GM19238 (cell line): ENCODE results near the gene STARD13.

Experiments used
- DNase-seq: peaks from one replicate; pipeline ENCODE4 v3.0.0; 2011; ENCODE audit warnings: low spot score; ENCODE audit not compliant: insufficient read length

Gene STARD13

DNA sequence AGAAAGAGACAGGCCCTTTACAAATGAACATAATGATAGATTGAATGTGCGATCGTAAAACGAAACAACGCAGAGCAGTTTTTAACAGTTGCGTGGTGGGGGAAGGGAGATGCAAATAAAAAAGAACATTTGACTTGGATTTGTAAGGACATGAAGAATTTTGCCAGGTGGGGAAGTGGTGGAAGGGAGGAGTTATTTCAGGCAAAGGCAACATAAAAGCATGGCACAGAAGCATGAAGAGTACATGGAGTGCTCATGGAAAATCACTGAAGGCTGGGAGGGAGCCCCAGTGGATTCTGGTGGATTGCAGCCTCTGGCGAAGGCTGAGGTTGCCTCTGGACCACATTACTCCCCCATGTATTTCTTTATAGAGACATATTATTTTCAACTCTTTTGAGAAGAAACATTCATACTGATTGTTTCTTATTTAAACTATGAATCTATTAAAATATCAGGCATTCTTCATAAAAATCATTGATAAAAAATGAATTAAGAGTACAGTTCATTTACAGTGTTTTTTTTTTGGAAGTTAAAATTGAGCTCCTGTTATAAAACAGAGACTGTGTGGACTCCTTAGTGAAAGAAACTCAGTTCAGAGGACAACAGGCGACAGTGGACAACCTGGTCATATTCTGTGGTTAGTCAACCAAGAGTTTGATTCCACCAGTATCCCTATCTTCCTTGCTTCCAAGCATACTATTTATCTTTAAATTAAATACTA lies 57.5 kb downstream of the STARD13 start:
- DNase-seq, result no peak

- no peak for DNase-seq
Observed at GRCh38 chr13:33224686-33225085, 60.9 kb downstream of the STARD13 start.

DNA sequence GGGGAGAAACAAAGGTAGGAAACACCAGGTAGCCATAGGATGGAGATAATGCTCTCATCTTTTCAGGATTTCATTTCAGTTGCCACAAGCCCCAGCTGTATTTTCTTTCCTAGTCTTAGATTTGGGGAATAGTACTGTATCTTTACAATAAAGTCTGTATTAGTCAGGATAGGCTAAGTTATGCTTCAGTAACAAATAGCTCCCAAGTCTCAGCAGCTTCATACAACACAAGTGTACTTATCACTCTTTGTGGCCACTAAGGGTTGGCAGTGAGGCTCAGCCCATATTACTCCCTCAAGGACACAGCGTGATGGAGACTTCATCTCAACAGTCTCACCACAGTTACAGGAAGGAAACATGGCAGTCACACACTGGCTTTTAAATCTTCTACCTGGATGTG lies 61.4 kb downstream of the STARD13 start:
- no peak for DNase-seq

- DNase-seq, result no peak
Observed at GRCh38 chr13:33219926-33220325, 65.6 kb downstream of the STARD13 start.

DNA sequence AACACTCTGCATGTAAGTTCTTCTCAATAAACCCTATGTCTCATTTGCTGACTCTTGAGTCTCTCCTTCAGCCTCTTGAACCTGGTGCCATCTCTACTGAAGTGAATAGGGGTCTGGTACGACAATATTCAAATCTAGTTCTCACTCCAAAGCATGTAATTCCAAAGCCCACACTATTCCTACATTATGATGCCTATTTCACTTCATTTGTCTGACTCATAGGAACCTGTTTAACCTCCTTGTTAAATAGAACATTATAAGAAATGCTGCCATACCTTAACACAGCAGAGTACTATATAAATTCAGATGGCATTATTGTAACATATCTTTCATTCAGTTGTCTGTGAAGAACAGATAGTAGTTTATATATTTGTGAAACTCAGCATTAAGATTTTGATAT lies 67.1 kb downstream of the STARD13 start:
- DNase-seq, result no peak

DNA sequence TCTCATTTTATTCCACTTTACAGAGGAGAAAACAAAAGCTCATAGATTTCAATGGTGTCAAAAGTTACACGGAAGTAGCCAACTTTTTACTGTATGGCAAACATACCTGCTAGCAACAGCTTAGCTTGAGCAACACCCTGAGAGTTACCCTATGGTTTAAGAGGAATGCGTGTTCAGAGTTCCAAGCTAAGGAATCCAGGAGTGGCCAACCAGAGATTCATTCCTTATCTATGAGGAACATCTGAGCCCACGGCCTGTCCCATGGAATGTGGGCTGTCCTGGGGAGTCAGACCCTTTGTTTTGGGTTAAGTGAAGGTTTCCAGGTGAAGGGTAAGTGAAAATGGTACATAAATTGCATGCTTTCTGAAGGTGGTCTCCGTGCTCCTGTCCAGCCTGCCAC lies 67.5 kb downstream of the STARD13 start:
- DNase-seq, result no peak

DNA sequence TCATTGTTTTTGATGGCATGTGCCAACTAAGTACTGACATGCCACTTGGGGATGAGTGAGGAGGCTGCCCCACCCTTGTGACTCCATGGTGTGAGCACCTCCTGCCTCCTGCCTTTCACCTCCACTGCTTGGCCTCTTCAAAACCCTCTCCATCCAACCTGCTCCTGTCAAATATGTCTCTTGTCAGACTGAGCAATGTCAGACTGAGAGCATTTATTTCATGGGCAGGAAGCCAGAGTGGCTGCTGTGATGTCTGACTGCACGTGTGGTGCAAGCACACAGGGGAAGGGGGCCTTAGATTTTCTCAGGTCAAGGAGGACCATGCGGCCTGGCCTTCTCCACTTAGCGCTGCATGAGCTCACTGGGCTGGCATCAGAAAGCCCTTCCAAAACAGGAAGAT lies 68.3 kb downstream of the STARD13 start:
- no peak for DNase-seq

- no peak for DNase-seq
Observed at GRCh38 chr13:33213797-33214196, 71.8 kb downstream of the STARD13 start.

DNA sequence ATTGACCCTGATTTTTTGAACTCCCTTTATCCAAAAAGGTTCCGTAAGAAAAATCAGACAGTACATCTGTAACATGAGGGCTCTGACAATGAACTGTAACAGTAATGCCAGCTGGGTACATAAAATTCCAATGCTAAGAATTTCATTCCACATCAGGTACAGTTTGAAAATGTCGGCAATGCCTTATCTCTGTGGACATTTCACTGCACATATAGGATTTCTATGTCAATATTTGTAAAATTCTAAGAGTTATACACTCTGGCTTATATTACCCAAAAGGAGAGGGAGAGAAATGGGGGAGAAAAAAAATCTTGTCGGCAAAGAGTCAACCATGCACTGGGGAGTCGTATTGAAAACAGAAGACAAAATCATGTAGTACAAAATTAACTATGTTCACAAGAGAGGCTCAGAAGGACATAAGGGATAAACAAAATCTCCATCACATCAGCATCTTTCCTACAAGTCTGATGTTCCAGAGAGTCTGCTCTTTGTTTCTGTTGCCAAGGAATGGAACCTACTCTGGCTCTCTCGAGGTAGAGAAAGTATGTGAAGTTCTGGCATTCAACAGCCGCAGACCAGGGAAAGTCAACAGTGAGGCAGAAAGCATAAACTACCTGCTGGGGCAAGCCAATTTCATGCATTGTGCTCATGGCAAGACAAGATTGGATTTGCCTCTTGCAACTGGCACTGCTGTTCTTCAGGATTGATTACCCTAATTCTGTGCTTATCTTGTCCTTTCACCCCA lies 72.4 kb downstream of the STARD13 start:
- no peak for DNase-seq

DNA sequence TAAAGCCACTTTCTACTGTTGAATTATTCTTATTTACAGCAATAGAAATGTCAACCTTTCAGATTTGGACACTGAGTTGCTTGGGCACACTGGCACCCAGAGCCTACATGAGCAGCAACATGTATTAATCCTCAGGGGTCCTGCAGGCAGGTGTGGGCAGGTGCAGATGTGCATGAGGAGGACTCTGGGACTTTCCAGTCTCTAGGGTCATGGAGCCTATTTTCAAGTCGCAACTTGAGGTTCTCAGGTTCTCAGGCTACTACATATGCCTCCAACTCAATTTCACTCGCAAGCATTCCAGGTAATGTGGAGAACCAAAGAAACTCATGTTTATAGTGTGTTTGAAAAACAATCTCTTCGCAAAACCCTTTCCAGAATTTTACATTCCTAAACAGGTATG lies 73.2 kb downstream of the STARD13 start:
- DNase-seq, result no peak

- DNase-seq, result no peak
Observed at GRCh38 chr13:33210090-33210489, 75.5 kb downstream of the STARD13 start.

DNA sequence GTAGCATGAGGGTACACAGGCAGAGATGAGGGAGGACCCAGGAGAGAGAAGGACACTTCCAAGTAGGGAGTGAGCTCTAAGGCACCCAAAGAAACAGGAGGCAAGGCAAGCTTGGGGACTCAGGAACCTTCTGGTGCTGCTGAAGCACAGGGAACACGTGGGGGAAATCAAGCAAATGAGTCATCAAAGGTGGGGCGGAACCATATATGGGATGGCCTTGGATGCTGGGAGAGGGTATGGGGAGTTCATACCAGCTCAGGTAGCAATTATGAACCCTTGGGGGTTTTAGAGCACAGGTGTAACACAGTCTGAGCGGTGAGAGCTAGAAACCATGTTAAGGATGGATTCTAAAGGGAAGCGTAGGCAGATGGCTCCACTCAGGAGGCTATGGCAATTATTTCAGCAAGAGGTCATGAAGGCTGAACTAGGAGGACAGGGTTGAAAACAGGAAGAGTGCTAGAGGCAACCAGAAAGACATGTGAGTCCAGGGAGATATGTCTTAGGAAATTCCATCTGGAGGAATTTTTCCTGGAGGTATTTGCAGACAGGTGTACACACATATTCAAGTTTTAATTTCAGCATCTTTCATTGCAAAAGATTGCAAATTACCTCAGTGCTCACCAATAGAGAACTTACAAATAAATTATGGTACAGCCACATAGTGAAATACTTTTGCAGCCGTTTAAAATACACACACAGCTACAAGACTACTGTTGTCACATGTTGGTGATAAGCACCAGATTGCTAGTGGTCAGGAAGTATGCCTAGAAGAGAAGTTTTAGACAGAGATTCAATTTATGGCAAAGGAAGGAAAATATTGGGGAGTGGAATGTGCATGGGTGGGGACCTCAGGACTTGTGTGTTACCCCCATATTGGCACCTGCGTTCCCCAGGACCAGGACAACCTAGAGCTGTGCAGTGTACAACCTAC lies 77.0 kb downstream of the STARD13 start:
- DNase-seq, result no peak

- DNase-seq, result no peak
Observed at GRCh38 chr13:33207615-33207961, 78.0 kb downstream of the STARD13 start.

GRCh38 chr13:33206945-33207614 lies 78.5 kb downstream of the STARD13 start:
- DNase-seq, result no peak

DNA sequence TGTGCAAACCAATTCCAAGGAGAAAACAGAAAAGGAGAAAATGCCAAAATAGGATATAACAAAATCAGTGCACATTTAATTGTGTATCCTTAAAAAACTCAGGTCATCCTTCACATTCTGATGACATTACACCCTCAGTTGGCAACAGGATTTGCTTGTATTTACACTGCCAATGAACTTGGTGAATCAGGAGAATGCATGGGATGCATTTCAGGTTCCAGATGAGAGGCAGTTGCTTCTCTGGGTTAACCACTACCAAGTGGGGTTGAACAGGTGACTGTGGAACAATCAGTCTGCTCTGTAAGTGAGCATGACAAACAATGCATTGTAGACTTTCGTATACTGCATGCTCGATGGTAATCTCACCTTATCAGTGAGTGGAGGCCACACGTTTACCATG lies 79.1 kb downstream of the STARD13 start:
- no peak for DNase-seq

DNA sequence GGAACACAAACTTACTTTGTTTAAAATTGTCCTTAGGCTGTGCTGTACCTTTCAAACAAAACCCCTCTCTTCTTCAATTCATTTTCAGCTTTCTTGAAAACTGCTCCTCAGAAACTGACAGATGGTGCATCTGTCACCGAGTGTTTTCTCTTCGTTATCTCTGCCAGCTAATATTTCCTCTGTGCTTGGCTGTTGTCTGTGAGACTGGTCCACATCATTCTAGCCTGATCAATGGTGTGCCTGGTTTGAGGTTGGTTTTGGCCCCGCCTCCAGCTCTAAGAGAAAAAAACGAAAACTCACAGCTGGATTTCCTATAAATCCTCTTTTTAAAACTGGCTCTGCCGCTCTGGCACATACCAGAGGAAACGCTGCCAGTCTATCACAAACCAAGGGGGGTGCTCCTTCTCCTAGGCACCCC lies 79.7 kb downstream of the STARD13 start:
- no peak for DNase-seq

DNA sequence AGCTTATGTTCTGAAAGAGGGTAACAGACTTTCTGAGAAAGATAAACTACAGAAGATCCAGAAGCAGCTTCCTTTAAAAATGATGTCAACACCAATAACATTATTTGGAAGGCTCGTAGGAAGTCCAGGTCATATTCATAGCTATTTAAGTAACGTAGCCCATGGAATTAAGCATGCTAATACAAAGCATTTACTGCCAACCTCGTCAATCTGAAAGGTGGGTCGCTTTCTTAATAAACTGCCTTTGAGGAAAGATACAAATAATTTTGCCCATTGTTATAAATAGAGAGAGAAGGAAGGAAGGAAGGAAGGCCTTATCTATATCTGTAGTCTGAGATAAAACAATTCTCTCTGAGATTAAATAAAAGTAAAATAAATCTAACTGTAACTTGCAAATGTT lies 80.3 kb downstream of the STARD13 start:
- no peak for DNase-seq

DNA sequence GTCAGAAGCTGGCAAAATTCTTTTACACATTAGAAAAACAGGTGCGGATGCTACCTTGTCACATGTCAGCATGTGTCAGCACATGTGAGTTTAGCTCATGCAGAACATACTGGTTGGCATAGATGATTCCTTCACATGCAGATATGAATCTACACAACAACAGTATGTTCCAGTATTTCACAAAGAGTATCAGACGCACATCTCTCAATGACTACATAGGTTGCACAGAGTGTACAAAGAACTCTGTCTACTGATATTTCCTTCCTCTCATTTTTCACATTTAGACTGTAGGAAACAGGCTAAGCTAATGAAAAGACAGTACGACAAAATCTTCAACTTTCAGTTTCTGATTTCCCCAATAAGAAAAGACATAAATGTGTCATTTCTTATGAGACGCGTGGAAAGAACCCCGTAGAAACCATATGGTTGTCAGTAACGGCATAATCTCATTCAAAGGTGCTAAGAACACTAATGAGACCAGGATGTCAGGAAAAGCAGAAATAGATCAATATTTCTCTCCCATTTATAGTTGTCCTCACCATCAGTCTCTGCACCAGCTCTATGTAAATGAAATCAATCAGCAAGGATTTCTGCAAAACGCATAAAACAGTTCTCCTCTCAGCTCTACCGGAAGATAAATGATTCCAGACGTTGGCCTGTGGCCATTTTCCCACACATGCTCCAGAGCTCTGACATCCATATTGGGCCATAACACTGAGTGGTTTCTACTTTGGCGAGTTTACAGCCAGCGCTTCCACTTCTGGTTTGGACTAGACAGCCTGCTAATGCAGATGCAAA lies 81.2 kb downstream of the STARD13 start:
- DNase-seq, result no peak

DNA sequence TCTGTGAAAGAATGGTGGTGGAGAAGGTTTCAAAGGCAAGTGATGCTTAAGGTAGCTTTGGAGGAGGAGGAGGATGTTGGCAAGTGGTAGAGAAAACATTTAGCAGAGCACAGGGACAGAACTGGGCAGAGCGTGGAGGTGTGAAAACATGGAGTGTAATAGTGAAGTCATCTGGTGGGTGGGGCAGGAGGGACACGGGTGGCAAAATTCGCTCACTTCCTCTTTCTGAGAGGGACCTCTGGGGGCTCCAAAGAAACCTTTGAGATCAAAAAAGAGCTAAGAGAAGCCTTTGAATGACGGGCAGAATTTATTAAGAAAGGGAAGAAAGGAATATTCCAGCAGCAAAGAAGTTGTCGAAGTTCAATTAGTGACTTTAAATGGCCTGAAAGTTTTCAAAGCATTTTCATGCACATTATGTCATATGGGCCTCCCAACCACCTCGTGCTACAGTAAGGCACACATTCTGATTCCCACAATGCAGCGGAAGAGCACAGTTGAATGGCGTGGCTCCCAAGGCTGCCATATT lies 82.8 kb downstream of the STARD13 start:
- no peak for DNase-seq

DNA sequence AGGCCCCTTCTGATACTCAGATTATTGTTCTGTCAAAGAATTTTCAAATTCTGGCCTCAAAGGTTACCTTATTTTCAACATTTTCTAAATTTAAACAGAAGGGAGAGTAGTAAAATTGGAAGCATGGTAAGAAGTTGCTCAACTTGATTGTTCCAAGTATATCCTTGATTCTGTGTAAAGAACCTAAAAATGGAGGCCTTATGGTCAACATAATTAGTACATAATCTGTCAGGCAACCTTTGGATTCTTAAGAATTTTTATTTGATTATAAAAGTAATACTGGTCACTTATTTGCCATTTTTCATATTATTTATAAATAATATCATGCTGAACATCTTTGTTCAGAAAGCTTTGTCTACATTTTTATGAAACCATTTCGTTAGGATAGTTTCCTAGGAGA lies 83.9 kb downstream of the STARD13 start:
- no peak for DNase-seq
